Mesendoderm (in vitro differentiated cells): ENCODE measurements around the gene KYNU.
"Not testable (repeated sequence)": the region's sequence is repeated elsewhere in the genome, so short reads cannot be mapped to it uniquely, and the experiment has no call there.

Experiments
- DNase-seq: peaks from one replicate; pipeline ENCODE4 v3.0.0; 2013
- H2AK5ac ChIP-seq: 2 replicates; pipeline ENCODE4 v1.6.1; 2013; ENCODE audit warnings: low read length, inconsistent platforms
- H2BK120ac ChIP-seq: 2 replicates; pipeline ENCODE4 v1.6.1; 2013; ENCODE audit warnings: low read depth, mild to moderate bottlenecking, low read length, moderate library complexity, mixed read lengths
- H2BK15ac ChIP-seq: replicated peaks from 2 replicates; pipeline ENCODE4 v1.6.1; 2013; ENCODE audit warnings: low read depth, mild to moderate bottlenecking, moderate library complexity
- H2BK5ac ChIP-seq: 2 replicates; pipeline ENCODE4 v1.6.1; 2013; ENCODE audit warnings: low read length, inconsistent platforms
- H3K18ac ChIP-seq: 2 replicates; pipeline ENCODE4 v1.6.1; 2013; ENCODE audit warnings: mild to moderate bottlenecking, low read length, mixed read lengths
- H3K23ac ChIP-seq: one replicate; pipeline ENCODE4 v1.6.1; 2013; ENCODE audit warnings: low read length
- H3K27ac ChIP-seq: 2 replicates; pipeline ENCODE4 v1.5.1; 2013; ENCODE audit warnings: low read depth, mild to moderate bottlenecking, inconsistent platforms, low read length, moderate library complexity
- H3K27me3 ChIP-seq: 2 replicates; pipeline ENCODE4 v1.6.1; 2013; ENCODE audit warnings: low read length, control low read depth, mild to moderate bottlenecking, inconsistent platforms; ENCODE audit not compliant: insufficient read depth, poor library complexity
- H3K36me3 ChIP-seq: 2 replicates; pipeline ENCODE4 v1.6.1; 2013; ENCODE audit warnings: low read length, inconsistent platforms; ENCODE audit not compliant: control insufficient read depth, insufficient read depth
- H3K4ac ChIP-seq: one replicate; pipeline ENCODE4 v1.6.1; 2013; ENCODE audit warnings: low read depth, mild to moderate bottlenecking, low read length, moderate library complexity
- H3K4me1 ChIP-seq: 2 replicates; pipeline ENCODE4 v1.6.1; 2013; ENCODE audit warnings: low read depth, low read length, inconsistent platforms; ENCODE audit not compliant: control insufficient read depth
- H3K4me2 ChIP-seq: 2 replicates; pipeline ENCODE4 v1.6.1; 2013; ENCODE audit warnings: low read length
- H3K4me3 ChIP-seq: 2 replicates; pipeline ENCODE4 v1.5.1; 2013; ENCODE audit warnings: mild to moderate bottlenecking, low read length
- H3K56ac ChIP-seq: one replicate; pipeline ENCODE4 v1.6.1; 2013; ENCODE audit warnings: low read length
- H3K79me1 ChIP-seq: 2 replicates; pipeline ENCODE4 v1.6.1; 2013; ENCODE audit warnings: low read length, inconsistent platforms
- H3K79me2 ChIP-seq: 2 replicates; pipeline ENCODE4 v1.6.1; 2013; ENCODE audit warnings: mild to moderate bottlenecking, low read length; ENCODE audit not compliant: control insufficient read depth, insufficient read depth
- H3K9ac ChIP-seq: 2 replicates; pipeline ENCODE4 v1.6.1; 2013; ENCODE audit warnings: low read length, inconsistent platforms
- H4K5ac ChIP-seq: one replicate; pipeline ENCODE4 v1.6.1; 2013; ENCODE audit warnings: low read length
- H4K8ac ChIP-seq: one replicate; pipeline ENCODE4 v1.6.1; 2013; ENCODE audit warnings: low read depth, mild to moderate bottlenecking, control low read depth, low read length, moderate library complexity
- WGBS: extraction: QIAGEN DNeasy Blood & Tissue Kit; methylation state at CpG from one replicate; pipeline ENCODE4 v1.1.7; 2013; ENCODE audit warnings: low lambda C conversion rate, missing lambda C conversion rate; ENCODE audit not compliant: insufficient coverage; ENCODE audit errors: extremely low coverage; 5-methylcytosine and 5-hydroxymethylcytosine counted together

Gene KYNU

DNA sequence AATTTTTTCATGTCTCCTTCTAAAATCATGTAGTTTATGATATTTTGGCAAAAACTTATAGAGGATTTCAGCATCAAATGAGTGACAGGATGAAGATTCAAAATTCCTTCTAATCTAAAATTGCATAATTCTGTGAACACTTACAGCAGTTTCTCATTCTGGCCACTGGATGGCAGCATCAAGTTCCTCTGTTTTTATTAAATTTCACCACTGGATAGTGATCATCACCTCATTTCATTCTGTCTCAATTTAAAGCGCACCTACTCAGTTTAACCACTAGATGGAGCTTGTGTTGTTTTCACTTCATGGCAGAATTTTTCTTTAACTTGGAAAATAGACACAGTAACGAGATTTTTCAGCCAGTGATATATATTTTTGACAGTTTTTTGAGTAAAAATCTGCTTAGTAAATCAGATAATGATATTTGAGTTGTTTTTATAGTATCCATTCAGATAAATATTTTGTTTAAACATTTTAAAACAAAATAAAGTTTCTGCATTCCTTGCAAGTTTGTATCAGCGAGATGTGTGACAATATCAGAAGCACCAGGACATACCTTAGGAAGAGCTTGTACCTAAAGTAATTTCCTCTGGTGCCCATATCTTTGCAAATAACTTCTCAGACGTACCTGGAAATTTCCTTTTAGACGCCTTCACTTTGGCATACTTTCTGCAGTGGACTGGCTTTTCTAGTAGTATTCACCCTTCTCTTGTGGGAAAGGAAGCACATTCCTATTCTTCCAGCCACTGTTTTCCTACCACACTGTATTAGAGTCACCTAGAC lies 157.0 kb downstream of the KYNU start:
- Histone ChIP-seq H4K8ac (no peak overlapping the region), H3K4me2 (no peak overlapping the region), H2BK15ac (no peak overlapping the region), H2BK120ac (no peak overlapping the region), H3K4me3 (no peak overlapping the region), H3K27ac (no peak overlapping the region), H4K5ac (no peak overlapping the region), H3K27me3 (no peaks in the 10 kb centered on the region), H2AK5ac (no peak overlapping the region), H3K79me1 (no peaks in the 10 kb centered on the region), H3K56ac (no peak overlapping the region), H3K4me1 (no peaks in the 10 kb centered on the region), H3K36me3 (no peaks in the 10 kb centered on the region), H2BK5ac (no peak overlapping the region), H3K79me2 (no peaks in the 10 kb centered on the region), H3K23ac (no peak overlapping the region), H3K9ac (no peak overlapping the region), H3K4ac (no peak overlapping the region), H3K18ac (no peak overlapping the region)
- WGBS = no CpG with 5 or more reads among the region's 5 CpGs
- peak; percentile 87 for DNase-seq

GRCh38 chr2:143051465-143051864 lies 174.0 kb downstream of the KYNU start:
- H4K8ac ChIP-seq = no peak overlapping the region
- H3K4me1 ChIP-seq = no peaks in the 10 kb centered on the region
- no peak overlapping the region for H3K9ac ChIP-seq
- H3K4ac ChIP-seq = no peak overlapping the region
- no peaks in the 10 kb centered on the region for H3K79me2 ChIP-seq
- no peak overlapping the region for H3K56ac ChIP-seq
- no peak overlapping the region for H3K4me2 ChIP-seq
- H2BK120ac ChIP-seq = no peak overlapping the region
- H4K5ac ChIP-seq = no peak overlapping the region
- no peaks in the 10 kb centered on the region for H3K79me1 ChIP-seq
- H3K36me3 ChIP-seq = no peaks in the 10 kb centered on the region
- H3K23ac ChIP-seq = no peak overlapping the region
- H2BK5ac ChIP-seq = no peak overlapping the region
- DNase-seq = no peak
- no peak overlapping the region for H3K27ac ChIP-seq
- no peak overlapping the region for H3K4me3 ChIP-seq
- no peak overlapping the region for H2BK15ac ChIP-seq
- no peak overlapping the region for H3K18ac ChIP-seq
- H2AK5ac ChIP-seq = no peak overlapping the region
- H3K27me3 ChIP-seq = no peaks in the 10 kb centered on the region
- WGBS = no CpG with 5 or more reads among the region's 1 CpG

GRCh38 chr2:143053437-143053836 lies 176.0 kb downstream of the KYNU start:
- H3K23ac ChIP-seq, H3K27me3 ChIP-seq, H3K4me1 ChIP-seq, H2BK120ac ChIP-seq, H3K9ac ChIP-seq, H3K79me1 ChIP-seq, H3K18ac ChIP-seq, H3K4me3 ChIP-seq, DNase-seq, H4K8ac ChIP-seq, H4K5ac ChIP-seq, H3K4ac ChIP-seq, H3K56ac ChIP-seq, H2BK5ac ChIP-seq, H2AK5ac ChIP-seq, H3K27ac ChIP-seq, H3K4me2 ChIP-seq, H3K36me3 ChIP-seq, H3K79me2 ChIP-seq, H2BK15ac ChIP-seq: not testable (repeated sequence)
- WGBS = no CpG with 5 or more reads among the region's 4 CpGs

DNA sequence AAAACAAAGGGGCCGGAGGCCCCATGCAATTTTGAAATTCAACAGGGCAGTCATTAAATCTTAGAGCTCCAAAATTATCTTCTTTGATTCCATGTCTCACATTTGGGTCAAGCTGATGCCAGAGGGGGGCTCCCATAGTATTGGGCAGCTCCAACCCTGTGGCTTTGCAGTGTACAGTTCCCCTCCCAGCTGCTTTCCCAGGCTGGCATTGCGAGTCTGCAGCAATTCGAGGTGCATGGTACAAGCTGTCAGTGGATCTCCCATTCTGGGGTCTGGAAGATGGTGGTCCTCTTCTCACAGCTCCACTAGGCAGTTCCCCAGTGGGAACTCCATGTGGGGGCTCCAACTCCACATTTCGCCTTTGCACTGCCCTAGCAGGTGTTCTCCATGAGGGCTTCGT lies 179.1 kb downstream of the KYNU start:
- Histone ChIP-seq H4K8ac (no peak overlapping the region), H3K79me1 (no peaks in the 10 kb centered on the region), H3K4ac (no peak overlapping the region), H3K36me3 (no peaks in the 10 kb centered on the region), H3K79me2 (no peaks in the 10 kb centered on the region), H3K4me2 (no peak overlapping the region), H3K23ac (no peak overlapping the region), H2BK120ac (no peak overlapping the region), H2AK5ac (no peak overlapping the region), H3K27me3 (no peaks in the 10 kb centered on the region), H3K4me1 (no peaks in the 10 kb centered on the region), H4K5ac (no peak overlapping the region), H3K9ac (no peak overlapping the region), H3K27ac (no peak overlapping the region), H3K18ac (no peak overlapping the region), H3K4me3 (no peak overlapping the region), H2BK15ac (no peak overlapping the region), H3K56ac (no peak overlapping the region), H2BK5ac (no peak overlapping the region)
- DNase-seq = no peak
- WGBS = no CpG with 5 or more reads among the region's 5 CpGs

DNA sequence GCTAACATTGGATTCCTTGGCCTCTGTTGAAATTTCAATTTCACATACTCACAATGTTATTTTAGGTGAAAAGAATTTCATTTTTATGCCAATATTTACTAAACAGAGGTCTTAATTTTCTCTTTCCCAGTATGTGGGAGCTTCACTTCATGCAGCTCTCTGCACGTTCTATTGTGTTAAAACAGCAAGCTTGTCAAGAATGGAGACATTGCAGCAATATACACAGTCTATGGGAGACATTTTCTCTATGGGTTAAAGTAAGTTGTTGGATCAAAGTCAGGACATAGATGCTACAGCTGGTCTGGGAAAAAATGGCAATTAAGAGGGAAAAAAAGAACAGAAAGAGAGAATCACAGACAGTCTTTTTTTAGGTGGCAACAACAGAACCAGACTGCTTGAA lies 181.4 kb downstream of the KYNU start:
- WGBS = no CpG with 5 or more reads among the region's 1 CpG
- no peak overlapping the region for H3K27ac ChIP-seq
- H2BK120ac ChIP-seq = no peak overlapping the region
- H2AK5ac ChIP-seq = no peak overlapping the region
- no peaks in the 10 kb centered on the region for H3K79me1 ChIP-seq
- no peak overlapping the region for H4K5ac ChIP-seq
- H3K27me3 ChIP-seq = no peaks in the 10 kb centered on the region
- no peaks in the 10 kb centered on the region for H3K4me1 ChIP-seq
- no peak overlapping the region for H3K4me3 ChIP-seq
- H3K4ac ChIP-seq = no peak overlapping the region
- H3K4me2 ChIP-seq = no peak overlapping the region
- H4K8ac ChIP-seq = no peak overlapping the region
- H3K9ac ChIP-seq = no peak overlapping the region
- H3K56ac ChIP-seq = no peak overlapping the region
- H2BK5ac ChIP-seq = no peak overlapping the region
- no peak overlapping the region for H3K23ac ChIP-seq
- H3K79me2 ChIP-seq = no peaks in the 10 kb centered on the region
- no peaks in the 10 kb centered on the region for H3K36me3 ChIP-seq
- no peak for DNase-seq
- H2BK15ac ChIP-seq = no peak overlapping the region
- no peak overlapping the region for H3K18ac ChIP-seq
